ENCODE data around the gene C15orf39. TPM values are rescaled to one million over a fixed set of nuclear protein-coding genes. Genes with fewer than 3 reads are reported as not detected.

Gene C15orf39
- total RNA-seq, 1 experiment from 2014 or later = 45.6 TPM

DNA sequence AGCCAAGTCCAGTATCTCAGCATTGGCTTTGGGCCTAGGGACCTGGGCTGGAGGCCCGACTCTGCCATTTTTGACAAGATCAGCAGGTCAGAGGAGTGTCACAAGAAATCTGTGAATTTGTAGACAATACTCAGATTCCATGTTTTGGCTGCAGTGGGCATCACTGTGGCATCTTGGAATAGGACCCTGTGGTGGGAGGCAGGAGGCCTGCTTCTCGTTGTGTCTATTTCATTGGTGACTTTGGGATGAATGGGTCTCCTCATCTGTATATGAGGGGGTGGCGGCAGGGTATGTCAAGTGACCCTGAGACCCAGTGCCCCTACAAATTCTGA, 3.3 kb downstream of the C15orf39 start:
- Histone ChIP-seq H2BK15ac (ENCODE audit: low read depth, low read length) (no peak overlapping the region), H3K56ac (ENCODE audit: insufficient read length, low read depth, low read length) (no peak overlapping the region), H3K9ac (ENCODE audit: extremely low read depth, insufficient read length, low read length) (no peak overlapping the region), H4K20me1 (ENCODE audit: control insufficient read depth, insufficient read depth, insufficient read length) (peaks cover 6% of the 10 kb centered on the region), H3K4me2 (ENCODE audit: insufficient read depth, insufficient read length, low read length) (no peak overlapping the region), H3K27ac (ENCODE audit: insufficient read length, low read depth, low read length) (no peak overlapping the region), H4K91ac (ENCODE audit: insufficient read length, low read depth, low read length) (no peak overlapping the region), H3K23ac (ENCODE audit: insufficient read length, low read depth, low read length) (no peak overlapping the region), H3K4ac (ENCODE audit: low read depth, low read length) (no peak overlapping the region), H3K23me2 (ENCODE audit: insufficient read length, low read depth, low read length, poor library complexity, severe bottlenecking) (peaks cover 17% of the 10 kb centered on the region), H3T11ph (ENCODE audit: low read length) (no peak overlapping the region), H3K9me3 (ENCODE audit: control insufficient read depth, low read depth, low read length) (no peaks in the 10 kb centered on the region), H4K8ac (replicated peaks; ENCODE audit: insufficient read length, low read depth, low read length) (no peak overlapping the region), H2AFZ (ENCODE audit: low read length) (no peak overlapping the region), H3K79me1 (ENCODE audit: insufficient read depth, low read depth, low read length, poor library complexity, severe bottlenecking) (peaks cover 7% of the 10 kb centered on the region), H4K5ac (ENCODE audit: insufficient read length, low read depth, low read length) (no peak overlapping the region), H2BK5ac (ENCODE audit: insufficient read length, low read length) (no peak overlapping the region), H2BK12ac (ENCODE audit: insufficient read length, low read depth, low read length) (no peak overlapping the region), H2AK5ac (ENCODE audit: insufficient read length, low read length) (no peak overlapping the region), H3K18ac (ENCODE audit: insufficient read length, low read depth, low read length) (no peak overlapping the region), H3K4me1 (ENCODE audit: insufficient read depth, low read length) (peaks cover 4% of the 10 kb centered on the region), H3K27me3 (ENCODE audit: insufficient read depth, low read length) (no peaks in the 10 kb centered on the region), H3K79me2 (ENCODE audit: insufficient read depth, low read length) (peaks cover 31% of the 10 kb centered on the region; the same call in 1 of the 2 replicates), H2BK120ac (ENCODE audit: low read depth, low read length, poor library complexity, severe bottlenecking) (no peak overlapping the region), H3K14ac (ENCODE audit: insufficient read depth, low read length) (no peak overlapping the region), H2BK20ac (ENCODE audit: low read depth, low read length, poor library complexity, severe bottlenecking) (no peak overlapping the region)
- TF ChIP-seq, protein P1, sequence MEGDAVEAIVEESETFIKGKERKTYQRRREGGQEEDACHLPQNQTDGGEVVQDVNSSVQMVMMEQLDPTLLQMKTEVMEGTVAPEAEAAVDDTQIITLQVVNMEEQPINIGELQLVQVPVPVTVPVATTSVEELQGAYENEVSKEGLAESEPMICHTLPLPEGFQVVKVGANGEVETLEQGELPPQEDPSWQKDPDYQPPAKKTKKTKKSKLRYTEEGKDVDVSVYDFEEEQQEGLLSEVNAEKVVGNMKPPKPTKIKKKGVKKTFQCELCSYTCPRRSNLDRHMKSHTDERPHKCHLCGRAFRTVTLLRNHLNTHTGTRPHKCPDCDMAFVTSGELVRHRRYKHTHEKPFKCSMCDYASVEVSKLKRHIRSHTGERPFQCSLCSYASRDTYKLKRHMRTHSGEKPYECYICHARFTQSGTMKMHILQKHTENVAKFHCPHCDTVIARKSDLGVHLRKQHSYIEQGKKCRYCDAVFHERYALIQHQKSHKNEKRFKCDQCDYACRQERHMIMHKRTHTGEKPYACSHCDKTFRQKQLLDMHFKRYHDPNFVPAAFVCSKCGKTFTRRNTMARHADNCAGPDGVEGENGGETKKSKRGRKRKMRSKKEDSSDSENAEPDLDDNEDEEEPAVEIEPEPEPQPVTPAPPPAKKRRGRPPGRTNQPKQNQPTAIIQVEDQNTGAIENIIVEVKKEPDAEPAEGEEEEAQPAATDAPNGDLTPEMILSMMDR (conservative IDR thresholded peaks at IDR 0.05) = peak; percentile 7; the same call in 1 of the 3 replicates
- H3K4me3 Mint-ChIP-seq = peak overlapping the region in 1 of 2 experiments; percentile 66; a peak in 3 of 5 replicates
- peaks cover 27 to 38% (median 34%) of the 10 kb centered on the region in 3 experiments for H3K36me3 Mint-ChIP-seq (ENCODE audit: insufficient read depth in 1 of 3, low read depth in 3 of 3)
- WGBS (ENCODE audit: extremely low coverage, insufficient read length, low lambda C conversion rate) = no CpG with 5 or more reads among the region's 3 CpGs
- H3K9me3 Mint-ChIP-seq = no peaks in the 10 kb centered on the region; a peak in 1 of 5 replicates
- no peak for DNase-seq
- H3K27ac Mint-ChIP-seq = peak overlapping the region in 1 of 3 experiments; percentile 70; a peak in 1 of 7 replicates
- H3K4me1 Mint-ChIP-seq = peaks cover 30 to 31% of the 10 kb centered on the region in 2 experiments
- no peaks in the 10 kb centered on the region; the same call in 1 of the 2 replicates for H3K27me3 Mint-ChIP-seq (ENCODE audit: low read depth)
